GM18858 (cell line): Measurements from ENCODE around the gene CELSR3.

Experiments
- ATAC-seq: cut with Tn5 transposase; IDR thresholded peaks from one replicate; pipeline ENCODE4 v1.9.1; 2021; ENCODE audit not compliant: unreplicated experiment

The CELSR3 gene

GRCh38 chr3:48634661-48635221 lies 27.9 kb downstream of the CELSR3 start:
- ATAC-seq = no peak

- no peak for ATAC-seq
Observed at GRCh38 chr3:48633743-48634142, 28.9 kb downstream of the CELSR3 start.

- no peak for ATAC-seq
Observed at GRCh38 chr3:48633256-48633655, 29.4 kb downstream of the CELSR3 start.

- no peak for ATAC-seq
Observed at GRCh38 chr3:48631516-48632448, 30.9 kb downstream of the CELSR3 start.

GRCh38 chr3:48630833-48631232 lies 31.9 kb downstream of the CELSR3 start:
- ATAC-seq = no peak

GRCh38 chr3:48630407-48630806 lies 32.3 kb downstream of the CELSR3 start:
- no peak for ATAC-seq

GRCh38 chr3:48629894-48630293 lies 32.8 kb downstream of the CELSR3 start:
- no peak for ATAC-seq

GRCh38 chr3:48628277-48629017 lies 34.2 kb downstream of the CELSR3 start:
- ATAC-seq = no peak

GRCh38 chr3:48625600-48625999 lies 37.1 kb downstream of the CELSR3 start:
- no peak for ATAC-seq

- ATAC-seq = no peak
Observed at GRCh38 chr3:48624767-48625166, 37.9 kb downstream of the CELSR3 start.

- ATAC-seq = no peak
Observed at GRCh38 chr3:48623851-48624547, 38.7 kb downstream of the CELSR3 start.

GRCh38 chr3:48621461-48621869 lies 41.2 kb downstream of the CELSR3 start, which contains the start of gene TMEM89:
Gene TMEM89, minus strand, starts transcription at chr3:48621769. Its CDS starts 13 bp downstream, at chr3:48621756.
- no peak for ATAC-seq

GRCh38 chr3:48619541-48620524 lies 42.9 kb downstream of the CELSR3 start:
- ATAC-seq = no peak

GRCh38 chr3:48617559-48617958 lies 45.1 kb downstream of the CELSR3 start:
- ATAC-seq = no peak

- no peak for ATAC-seq
Observed at GRCh38 chr3:48614044-48614443, 48.6 kb downstream of the CELSR3 start.

GRCh38 chr3:48612309-48612708 lies 50.4 kb downstream of the CELSR3 start:
- no peak for ATAC-seq

GRCh38 chr3:48609088-48610005 lies 53.3 kb downstream of the CELSR3 start, which contains the start of gene UQCRC1:
Gene UQCRC1, minus strand, starts transcription at chr3:48609646. Its CDS starts 26 bp downstream, at chr3:48609620.
- peak; percentile 88 for ATAC-seq

GRCh38 chr3:48607519-48607918 lies 55.2 kb downstream of the CELSR3 start:
- ATAC-seq = no peak

GRCh38 chr3:48601622-48601994 lies 61.1 kb downstream of the CELSR3 start:
- ATAC-seq = no peak
